GM19035 (cell line): Measurements from ENCODE around the gene SCN2B.

Source experiments
- ATAC-seq: cut with Tn5 transposase; IDR thresholded peaks from one replicate; pipeline ENCODE4 v1.9.1; 2021; ENCODE audit not compliant: unreplicated experiment

Gene SCN2B

GRCh38 chr11:118135796-118136165, 40.7 kb downstream of the SCN2B start:
- no peak for ATAC-seq

DNA sequence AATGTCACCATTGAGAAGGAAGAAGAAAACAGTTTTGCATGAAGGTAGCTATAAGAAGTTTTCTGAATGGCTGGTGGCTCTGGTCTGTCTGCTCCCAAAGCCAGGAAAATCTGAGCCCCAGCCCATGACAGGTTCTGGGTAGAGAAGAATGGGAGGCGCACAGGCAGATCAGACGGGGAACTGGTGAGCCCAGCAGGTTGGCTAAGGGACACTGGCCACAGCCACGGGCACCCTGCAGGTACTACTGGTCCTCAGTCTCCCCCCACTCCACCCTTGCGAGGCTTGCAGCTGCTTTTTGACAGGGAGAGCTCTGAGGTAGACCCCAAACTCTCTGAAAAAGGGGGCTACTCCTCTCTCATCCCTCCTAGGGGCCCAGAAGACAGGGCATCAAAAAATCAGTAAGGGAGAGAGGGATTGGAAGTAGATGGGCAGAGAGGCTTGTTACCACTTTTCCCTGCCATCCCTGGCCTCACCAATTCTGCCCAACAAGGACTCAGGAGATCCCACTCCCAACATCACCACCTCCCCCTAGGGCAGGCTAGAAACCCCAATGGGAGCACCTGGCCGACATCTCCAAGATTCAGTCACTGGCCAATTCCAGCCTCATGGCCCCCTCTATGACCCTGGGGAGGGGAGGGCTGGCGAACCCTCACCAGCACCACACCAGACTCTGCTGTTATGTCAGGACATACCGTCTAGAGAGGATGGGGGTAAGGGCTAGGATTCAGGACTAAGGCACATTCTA, 41.2 kb downstream of the SCN2B start:
- no peak for ATAC-seq

DNA sequence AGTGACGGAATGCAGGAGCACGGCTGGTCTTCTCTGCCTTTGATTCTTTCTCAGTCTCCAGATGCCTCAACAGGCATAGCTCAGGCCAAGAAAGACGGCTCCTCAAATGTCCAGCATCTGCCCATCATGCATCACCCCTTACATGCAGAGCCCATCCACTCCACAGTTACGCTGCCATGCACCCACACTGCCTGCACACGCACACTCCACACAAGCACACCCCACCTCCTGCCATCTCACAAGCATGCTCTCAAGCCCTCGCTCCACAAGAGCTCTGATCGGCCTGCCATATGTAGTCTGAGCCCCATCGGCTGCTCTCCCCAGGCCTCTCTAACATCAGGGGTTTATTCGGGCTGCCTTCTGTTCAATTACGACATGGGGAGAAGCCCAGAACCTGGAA, 42.6 kb downstream of the SCN2B start:
- ATAC-seq = no peak

DNA sequence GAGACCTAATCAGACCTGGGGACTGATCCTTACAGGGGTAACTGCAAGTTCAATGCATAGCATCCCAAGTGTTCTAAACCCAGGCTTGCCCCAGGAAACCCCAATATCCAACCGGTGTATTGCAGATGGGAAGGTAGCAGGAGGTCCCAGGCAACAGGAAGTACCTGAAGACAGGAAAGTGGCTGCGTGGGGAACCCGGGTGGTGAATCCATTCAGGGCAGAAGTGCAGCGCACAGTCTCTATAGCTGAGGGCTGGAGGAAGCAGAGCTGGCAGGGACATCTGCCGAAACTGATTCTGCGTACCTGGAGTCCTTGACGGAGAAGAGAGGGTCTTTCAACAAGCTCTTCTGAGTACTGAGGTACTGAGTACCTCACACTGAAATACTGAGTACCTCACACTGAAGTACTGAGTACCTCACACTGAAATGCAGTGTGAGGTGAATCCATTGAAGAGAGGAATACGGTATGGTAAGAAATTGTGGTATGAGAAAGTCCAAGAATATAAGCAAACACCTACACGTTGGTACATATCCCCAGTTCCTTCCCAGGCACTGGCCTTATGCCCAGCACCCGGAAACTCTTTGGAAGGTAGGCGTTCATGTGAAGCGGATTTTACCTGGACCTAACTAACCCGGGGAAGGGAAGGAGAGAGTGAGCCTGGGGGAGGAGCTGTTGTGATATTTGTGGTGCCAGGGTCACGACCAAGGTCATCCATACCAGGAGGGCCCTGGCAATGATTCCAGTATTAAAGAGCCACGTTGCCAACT, 43.9 kb downstream of the SCN2B start:
- ATAC-seq = no peak

DNA sequence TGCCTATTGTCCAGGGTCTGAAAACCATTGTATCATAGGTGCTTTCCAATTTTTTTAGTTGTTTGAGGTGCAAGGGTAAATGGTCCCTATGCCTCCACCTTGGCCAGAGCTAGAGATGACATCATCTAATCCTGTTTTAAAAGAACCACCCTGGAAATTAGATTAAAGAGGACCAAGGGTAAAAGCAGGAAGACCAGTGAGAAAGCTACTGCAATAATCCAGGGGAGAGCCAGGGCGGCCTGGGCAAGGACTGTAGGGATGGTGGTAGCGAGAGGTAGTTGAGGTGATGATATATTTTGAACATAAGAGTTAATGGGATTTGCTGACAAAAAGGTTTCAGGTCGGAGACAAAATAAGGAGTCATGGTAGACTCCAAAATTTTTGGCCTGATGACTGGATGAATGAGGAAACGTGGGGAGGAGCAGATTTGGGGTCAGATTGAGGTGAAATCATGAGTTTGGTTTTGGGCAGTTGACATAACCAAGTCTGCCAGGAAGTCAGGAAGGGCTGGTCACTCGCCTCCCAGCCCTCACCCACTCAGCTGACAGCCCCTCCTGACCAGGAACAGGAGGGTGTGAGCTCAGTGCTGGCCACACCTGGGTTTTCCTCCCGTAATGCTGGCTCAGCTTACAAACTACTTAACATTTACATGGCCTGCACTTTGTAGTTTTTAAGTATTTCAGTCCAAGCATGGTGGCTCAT, 46.8 kb downstream of the SCN2B start:
- ATAC-seq = no peak

DNA sequence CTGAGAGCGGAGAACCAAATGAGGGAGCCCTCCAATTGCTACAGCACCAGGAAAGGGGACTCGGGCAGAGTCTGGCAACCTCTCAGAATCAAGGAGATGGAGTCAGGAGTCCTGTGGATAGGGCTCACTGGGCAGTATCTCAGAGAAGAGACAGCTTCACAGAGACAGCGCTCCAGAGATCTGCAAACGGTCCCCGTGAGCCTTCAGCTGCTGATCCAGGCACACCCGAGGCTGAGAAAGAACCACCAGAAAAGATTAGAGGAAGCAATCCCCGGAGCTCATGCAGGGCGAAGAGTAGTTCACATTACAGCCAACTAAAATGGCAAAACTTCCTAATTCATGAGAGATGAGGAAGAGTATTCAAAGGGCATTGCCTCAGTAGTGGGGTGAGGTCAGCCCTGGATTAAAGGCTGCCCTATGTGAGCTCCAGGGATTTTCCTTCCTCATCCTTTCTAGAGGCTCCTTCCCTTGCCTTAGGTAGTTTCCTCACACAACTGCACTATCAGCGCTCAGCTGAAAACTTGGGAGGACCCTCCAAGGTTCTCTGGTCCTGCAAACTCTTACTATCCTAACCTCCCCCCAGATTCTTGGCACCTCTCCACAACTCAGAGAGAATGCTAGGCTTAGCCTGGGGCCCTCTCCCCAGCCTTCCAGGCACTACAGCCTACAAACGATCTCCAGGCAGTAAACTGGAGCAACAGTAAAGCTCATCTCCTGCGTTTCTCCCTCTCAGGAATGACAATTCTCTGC, 47.5 kb downstream of the SCN2B start:
- no peak for ATAC-seq

GRCh38 chr11:118128310-118128709, 48.1 kb downstream of the SCN2B start:
- no peak for ATAC-seq

DNA sequence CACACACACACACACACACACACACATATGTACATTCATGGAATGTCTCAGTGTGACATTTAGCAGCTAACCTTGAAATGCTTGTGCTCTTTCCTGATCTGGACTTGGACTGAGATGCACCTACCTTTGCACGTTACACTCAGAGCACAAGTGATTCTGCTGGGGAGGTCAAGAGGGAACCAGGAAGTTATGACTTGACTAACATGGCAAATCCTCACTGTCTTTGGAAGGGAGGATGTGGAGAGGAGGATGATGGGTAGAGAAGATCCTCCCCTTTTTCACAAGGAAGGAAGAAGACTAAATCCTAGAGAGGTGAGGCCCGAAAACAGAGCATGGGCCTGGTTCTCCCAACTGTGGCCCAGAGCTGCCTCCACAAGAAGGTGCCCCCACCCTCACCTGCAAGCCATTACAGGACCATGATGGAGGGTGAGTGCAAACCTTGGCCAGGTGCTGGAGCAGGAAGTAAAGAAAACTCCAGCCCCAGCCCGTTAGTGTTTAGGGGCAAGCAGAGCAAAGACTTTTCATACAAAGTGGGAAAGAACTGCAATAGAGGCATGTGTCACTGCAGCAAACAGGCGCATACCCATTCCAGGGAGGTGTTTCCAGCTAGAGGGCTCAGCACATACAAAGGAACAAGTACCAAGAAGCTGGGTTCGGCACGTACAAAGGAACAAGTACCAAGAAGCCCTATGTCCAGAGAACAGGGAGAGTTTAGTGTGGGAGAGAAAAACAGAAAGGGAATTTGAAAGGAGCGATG, 50.2 kb downstream of the SCN2B start:
- ATAC-seq = no peak

DNA sequence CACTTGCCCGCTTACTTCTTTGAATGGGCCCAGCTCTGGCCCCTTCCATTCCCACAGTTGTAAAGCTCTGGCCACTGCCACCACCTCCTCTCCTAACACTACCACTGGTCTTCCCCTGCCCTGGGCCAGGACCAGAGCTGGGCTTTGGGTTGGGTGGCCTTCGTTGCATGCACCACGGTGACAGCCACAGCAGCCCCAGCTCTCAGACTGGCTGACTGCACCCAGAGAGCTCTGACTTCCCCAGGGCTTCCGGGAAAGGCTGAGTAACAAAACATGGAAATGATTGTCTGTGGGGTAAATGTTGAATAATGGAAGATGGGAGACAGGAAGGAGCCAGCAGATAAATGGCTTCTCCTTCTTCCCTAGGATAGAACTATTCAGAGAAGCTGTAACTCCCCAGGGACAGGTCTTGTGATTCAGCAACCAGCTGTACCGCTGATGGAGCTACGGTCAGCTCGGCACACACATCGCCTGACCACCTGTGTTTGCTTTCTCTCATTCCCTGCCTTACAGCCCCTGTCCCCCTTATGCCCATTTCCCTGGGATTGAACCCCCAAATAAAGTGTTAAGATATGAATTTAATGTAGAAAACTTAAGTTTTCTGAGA, 51.4 kb downstream of the SCN2B start:
- no peak for ATAC-seq

DNA sequence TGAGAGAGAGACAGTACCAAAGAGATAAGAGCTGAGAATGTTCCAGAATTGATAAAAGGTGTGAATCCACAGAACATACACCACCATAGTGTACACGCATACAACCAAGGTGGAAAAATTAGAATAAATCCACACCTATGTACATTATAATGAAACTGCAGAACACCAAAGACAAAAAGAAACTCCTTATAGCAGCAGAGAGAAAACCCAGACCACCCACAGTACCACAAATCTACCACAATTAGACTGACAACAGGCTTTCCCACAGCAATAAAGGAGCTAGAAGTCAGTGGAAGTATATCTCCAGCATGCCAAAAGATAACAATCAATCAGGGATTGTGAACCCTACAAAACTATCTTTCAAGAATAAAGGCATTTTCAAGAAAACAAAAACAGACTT, 55.6 kb downstream of the SCN2B start:
- ATAC-seq = no peak

GRCh38 chr11:118117790-118118601, 58.4 kb downstream of the SCN2B start:
- ATAC-seq = no peak

DNA sequence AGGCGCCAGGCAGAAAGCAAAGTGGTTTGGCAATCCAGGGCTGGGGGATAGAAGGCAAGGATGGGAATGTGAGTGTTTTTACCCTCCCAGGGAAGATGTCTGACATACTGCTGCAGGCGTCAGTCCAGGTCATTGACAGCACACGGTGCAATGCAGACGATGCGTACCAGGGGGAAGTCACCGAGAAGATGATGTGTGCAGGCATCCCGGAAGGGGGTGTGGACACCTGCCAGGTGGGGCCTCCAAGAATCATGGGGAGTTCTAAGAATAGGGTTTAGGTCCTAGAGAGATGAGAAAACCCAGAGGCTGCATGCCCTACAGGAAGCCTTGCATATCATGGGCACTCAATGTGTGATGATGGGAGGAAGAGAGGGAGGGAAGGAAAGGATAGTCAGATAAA, 61.4 kb downstream of the SCN2B start:
- ATAC-seq = no peak

DNA sequence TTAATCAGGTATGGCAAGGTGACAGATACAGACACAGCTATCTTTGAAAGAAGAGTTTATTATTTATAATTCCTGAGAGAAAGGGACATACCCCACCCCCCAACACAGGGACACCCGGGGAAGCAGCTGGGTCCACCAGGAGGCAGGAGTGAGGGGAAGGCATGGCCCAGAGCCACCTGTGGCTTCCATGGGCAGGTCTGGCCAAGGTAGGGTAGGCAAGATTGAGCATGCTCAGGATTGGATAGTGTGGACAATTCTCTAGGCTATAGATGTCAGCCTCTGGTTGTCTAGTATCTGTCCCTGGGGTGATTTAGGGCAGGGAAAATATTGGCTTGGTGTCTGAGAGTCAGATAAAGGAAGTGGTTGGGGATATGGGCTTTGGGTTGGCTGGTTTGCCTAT, 62.2 kb downstream of the SCN2B start:
- ATAC-seq = no peak

DNA sequence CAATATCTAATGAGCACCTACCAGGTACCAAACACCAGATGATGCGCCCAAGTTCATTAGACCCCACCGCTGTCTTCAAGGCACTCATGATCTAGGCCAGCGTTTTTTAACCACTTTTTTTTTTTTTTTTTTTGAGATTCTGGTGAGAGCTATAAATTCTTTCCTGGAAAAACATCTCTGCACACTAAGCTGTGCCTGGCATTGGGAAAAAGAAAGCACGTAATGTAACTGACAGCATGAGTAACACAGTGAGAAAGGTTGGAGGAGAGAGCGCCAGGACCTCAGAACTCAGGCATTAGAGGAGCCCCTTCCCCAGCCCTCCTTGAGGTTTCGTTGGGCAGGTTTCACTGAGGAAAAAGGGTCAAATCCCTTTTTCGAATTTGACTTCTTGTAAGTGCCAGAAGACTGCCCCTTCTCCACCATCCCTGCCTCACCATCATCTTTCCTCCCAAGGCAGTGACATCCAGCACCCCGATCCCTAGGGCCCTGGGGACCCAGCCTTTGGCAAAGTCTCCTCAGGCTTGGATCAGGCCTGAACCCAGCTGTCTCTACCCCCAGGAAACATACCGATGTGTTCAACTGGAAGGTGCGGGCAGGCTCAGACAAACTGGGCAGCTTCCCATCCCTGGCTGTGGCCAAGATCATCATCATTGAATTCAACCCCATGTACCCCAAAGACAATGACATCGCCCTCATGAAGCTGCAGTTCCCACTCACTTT, 63.6 kb downstream of the SCN2B start:
- ATAC-seq = no peak
